Parathyroid adenoma (tissue), 2 donors: ENCODE measurements around the gene SLC9B2.

ENCODE experiments used
- H2AFZ ChIP-seq: fragments of 300-600 bp; sonication (generic); one replicate; pipeline ENCODE4 v1.7.0; 2017; ENCODE audit warnings: antibody characterized with exemption, mild to moderate bottlenecking
- H3K27ac ChIP-seq: fragments of 300-600 bp; sonication (generic); one replicate; pipeline ENCODE4 v1.7.0; 2017
- H3K27me3 ChIP-seq: fragments of 300-600 bp; sonication (generic); one replicate; pipeline ENCODE4 v1.7.0; 2017; ENCODE audit warnings: low read length; ENCODE audit not compliant: control insufficient read depth, insufficient read depth
- H3K36me3 ChIP-seq: fragments of 300-600 bp; sonication (generic); one replicate; pipeline ENCODE4 v1.7.0; 2017; ENCODE audit warnings: low read length; ENCODE audit not compliant: control insufficient read depth, insufficient read depth
- H3K4me1 ChIP-seq: fragments of 300-600 bp; sonication (generic); one replicate; pipeline ENCODE4 v1.7.0; 2017; ENCODE audit warnings: control low read depth
- H3K4me2 ChIP-seq: fragments of 300-600 bp; sonication (generic); one replicate; pipeline ENCODE4 v1.7.0; 2017; ENCODE audit warnings: low read length
- H3K4me3 ChIP-seq: fragments of 300-600 bp; sonication (generic); one replicate; pipeline ENCODE4 v1.7.0; 2017; ENCODE audit warnings: low read depth, low read length
- H3K79me2 ChIP-seq: fragments of 300-600 bp; sonication (generic); one replicate; pipeline ENCODE4 v1.7.0; 2017; ENCODE audit warnings: control low read depth
- H3K9ac ChIP-seq: fragments of 300-600 bp; sonication (generic); one replicate; pipeline ENCODE4 v1.7.0; 2017; ENCODE audit warnings: mild to moderate bottlenecking
- H3K9me3 ChIP-seq: fragments of 300-600 bp; sonication (generic); one replicate; pipeline ENCODE4 v1.7.0; 2017; ENCODE audit warnings: low read length; ENCODE audit not compliant: control insufficient read depth
- CTCF ChIP-seq: fragments of 300-600 bp; sonication (generic); IDR thresholded peaks from one replicate; pipeline ENCODE4 v1.7.0; 2017; ENCODE audit warnings: antibody characterized with exemption, mild to moderate bottlenecking
- donor health status: primary hyperparathyroidism.

The SLC9B2 gene

GRCh38 chr4:102988429-102989020, 88.0 kb downstream of the SLC9B2 start:
- H3K4me2 ChIP-seq, result no peak overlapping the region
- H3K79me2 ChIP-seq, result no peaks in the 10 kb centered on the region
- no peak overlapping the region for H3K9ac ChIP-seq
- no peaks in the 10 kb centered on the region for H3K4me1 ChIP-seq
- H3K4me3 ChIP-seq, result no peak overlapping the region
- H3K9me3 ChIP-seq, result no peaks in the 10 kb centered on the region
- H3K27ac ChIP-seq, result no peak overlapping the region
- H2AFZ ChIP-seq, result no peak overlapping the region
- no peaks in the 10 kb centered on the region for H3K36me3 ChIP-seq
- no peak for TF ChIP-seq CTCF
- H3K27me3 ChIP-seq, result no peaks in the 10 kb centered on the region

GRCh38 chr4:102981005-102981404, 95.6 kb downstream of the SLC9B2 start:
- Histone ChIP-seq H3K4me1 (no peaks in the 10 kb centered on the region), H3K4me3 (no peak overlapping the region), H2AFZ (no peak overlapping the region), H3K9ac (no peak overlapping the region), H3K27ac (no peak overlapping the region), H3K36me3 (no peaks in the 10 kb centered on the region), H3K79me2 (no peaks in the 10 kb centered on the region), H3K9me3 (no peaks in the 10 kb centered on the region), H3K27me3 (no peaks in the 10 kb centered on the region), H3K4me2 (no peak overlapping the region)
- no peak for TF ChIP-seq CTCF
